Activated CD4-positive, alpha-beta T cell treated with anti-CD3 and anti-CD28 coated beads, Interleukin-10, Interleukin-2, amounts not matched to agents 100 ng/mL and 50 ng/mL, durations not matched to agents 16 hours and 8 hours (primary cell): Measurements from ENCODE around the gene MAN2B2.

Source experiments
- DNase-seq: peaks from one replicate; pipeline ENCODE4 v3.0.0-alpha.2; 2020

MAN2B2 gene

DNA sequence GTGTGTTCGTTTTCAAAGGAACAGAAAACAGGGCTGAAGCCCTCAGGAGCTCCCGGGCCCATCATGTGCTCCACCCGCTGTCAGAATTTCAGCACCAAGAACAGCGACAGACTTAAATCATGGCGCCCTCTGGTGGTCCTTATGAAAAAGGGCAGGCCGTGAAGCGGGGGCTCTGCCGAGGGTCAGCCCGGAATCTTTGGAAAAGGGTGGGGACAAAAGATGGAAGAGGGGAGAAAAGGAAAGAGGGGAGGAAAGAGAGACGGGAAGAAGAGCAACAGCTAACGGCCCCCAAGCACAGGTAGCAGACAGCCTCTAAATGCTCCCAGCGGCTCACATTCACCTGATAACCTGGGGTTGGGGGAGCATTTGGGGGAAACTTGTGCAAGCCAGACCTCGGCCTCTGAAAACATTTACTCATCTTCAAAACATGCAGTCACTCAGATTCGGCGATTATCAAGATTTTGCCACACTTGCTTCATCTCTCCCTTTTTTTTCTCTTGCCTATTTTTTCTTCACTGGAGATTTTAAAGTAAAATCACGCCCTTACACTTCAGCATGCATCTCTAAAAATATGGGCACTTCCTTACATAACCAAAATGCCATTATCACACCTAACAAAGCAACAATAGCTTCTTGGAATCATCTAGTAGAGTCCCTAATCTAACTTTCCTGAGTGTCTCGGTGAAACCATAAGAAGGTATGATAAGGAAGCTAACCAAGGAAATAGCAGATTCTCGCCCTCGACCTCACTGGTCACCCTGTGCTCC is 28.1 kb upstream of the MAN2B2 start:
- DNase-seq = peak; percentile 52

DNA sequence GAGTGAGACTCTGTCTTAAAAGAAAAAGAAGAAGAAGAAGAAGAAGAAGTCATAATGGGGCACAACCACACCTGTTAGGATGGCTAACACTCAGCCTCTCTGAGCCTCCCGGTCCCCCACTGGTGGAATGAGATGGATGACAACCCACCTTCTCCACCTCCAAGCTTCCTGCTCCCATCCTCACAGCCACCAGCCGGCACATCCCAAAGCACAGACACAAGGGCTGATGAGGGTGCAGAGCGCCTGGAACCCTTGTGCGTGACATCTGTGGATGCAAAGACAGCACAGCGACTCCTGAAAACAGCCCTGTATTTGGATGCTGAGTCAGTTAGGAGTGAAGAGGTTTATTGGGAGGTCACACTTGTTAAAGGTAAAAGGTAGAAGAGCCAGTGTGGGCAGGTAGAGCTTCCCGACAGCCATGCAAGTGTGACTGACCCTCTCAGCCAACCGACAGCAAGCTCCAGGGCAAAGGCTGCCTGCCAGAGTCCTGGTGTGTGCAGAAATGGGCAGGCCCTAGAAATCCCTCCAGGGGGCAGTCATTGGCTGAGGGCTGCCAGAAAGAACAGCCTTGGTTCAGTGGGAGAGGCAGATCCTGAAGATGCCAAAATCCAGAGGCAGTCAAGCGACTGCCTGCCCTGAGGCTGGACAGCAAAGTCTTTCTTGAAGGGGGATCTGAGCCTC is 26.6 kb upstream of the MAN2B2 start:
- peak; percentile 2 for DNase-seq

DNA sequence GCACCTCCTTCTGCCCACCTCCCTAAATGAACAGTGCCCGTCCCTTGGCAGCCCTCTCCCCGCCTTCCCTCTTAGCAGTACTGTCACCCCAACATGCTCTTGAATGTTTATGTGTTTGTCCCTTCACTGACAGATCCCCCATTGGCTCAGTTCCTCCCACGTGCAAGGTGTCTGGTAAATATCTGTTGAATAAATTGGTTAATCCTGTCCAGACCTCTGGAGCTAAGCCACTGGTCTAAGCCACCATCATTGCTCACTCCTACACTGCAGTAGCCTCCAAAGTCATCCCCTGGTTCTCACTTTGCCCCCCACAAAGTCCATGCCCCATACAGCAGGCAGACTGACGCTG is 26.1 kb upstream of the MAN2B2 start:
- no peak for DNase-seq

DNA sequence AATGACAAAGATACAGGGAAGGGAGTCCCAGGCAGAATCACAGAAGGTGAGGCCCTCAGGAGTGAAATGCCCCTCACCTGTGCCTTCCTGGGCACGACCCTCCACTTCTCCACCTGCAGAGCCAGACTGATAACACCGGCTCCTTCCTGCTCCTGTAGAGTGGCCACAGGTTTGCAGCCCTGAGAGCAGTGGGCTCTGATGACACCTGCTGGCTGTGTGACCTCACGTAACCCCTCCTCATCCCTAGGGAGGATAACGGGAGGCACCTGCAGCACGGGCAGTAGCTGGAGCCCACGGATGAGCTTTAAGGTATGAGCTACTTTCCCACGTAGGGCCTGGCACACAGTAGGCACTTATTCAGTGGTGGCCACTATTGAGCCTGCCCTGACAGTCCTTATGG is 25.5 kb upstream of the MAN2B2 start:
- no peak for DNase-seq

DNA sequence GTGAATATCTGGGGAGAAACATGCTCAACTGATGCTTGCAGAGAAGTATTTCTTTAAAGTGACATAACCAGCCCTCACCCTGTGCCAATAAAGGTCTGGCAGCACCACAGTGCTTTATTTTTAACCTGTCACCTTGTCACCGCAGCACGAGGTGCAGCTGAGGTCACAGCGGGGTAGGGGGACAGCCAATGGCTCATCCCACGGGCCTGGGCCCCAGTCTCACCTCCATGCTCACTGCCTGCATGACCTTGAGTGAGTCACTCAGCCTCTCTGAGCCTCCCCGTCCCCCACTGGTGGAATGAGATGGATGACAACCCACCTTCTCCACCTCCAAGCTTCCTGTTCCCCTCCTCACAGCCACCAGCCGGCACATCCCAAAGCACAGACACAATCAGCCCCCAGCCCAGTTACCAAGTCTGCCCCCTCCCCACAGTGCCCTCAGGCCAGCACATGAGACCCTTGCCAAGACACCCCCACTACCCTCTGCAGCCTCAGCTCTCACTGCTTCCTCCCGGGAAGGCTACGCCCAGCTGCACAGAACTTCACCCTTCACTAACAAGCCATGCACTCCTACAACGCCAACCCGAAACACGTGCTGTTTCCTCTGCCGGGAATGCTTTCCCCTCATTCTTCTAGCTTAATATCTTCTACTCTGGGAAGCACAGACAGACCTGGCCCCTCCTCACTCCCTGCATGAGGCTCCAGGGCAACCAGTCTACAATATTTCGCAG is 24.9 kb upstream of the MAN2B2 start:
- DNase-seq = no peak

DNA sequence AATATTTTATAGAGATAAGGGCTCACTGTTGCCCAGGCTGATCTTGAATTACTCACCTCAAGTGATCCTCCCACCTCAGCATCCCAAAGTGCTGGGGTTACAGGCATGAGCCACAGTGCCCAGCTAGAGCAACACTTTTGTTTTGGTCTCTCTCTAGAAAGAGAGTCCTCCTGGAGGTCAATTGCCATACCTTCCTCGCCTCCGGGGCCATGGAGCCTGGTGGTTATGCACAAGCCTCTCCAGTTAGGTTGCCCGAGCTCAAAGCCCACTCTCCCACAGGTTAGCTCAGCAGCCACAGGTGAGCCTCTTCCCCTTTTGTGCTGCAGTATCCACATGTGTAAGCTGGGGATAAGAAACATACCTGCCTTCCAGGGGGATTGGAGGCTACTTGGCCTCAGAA is 24.2 kb upstream of the MAN2B2 start:
- no peak for DNase-seq

DNA sequence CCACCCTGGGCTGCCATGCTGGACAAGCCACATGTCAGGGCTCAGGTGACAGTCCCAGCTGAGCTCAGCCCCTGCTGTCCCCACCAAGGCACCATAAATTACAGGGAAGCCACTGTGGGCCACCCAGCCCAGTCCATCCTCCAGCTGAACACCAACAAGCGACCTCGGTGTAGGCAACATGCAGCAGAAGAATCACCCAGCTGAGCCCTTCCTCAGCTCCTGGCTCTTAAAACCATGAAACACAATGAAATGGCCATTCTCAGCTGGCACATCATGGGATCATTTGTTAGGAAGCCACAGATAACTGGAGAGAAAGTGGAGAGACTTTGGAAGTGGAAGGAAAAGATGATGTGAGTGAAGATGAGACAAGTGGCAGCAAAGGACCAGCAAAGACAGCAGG is 23.3 kb upstream of the MAN2B2 start:
- DNase-seq = no peak

DNA sequence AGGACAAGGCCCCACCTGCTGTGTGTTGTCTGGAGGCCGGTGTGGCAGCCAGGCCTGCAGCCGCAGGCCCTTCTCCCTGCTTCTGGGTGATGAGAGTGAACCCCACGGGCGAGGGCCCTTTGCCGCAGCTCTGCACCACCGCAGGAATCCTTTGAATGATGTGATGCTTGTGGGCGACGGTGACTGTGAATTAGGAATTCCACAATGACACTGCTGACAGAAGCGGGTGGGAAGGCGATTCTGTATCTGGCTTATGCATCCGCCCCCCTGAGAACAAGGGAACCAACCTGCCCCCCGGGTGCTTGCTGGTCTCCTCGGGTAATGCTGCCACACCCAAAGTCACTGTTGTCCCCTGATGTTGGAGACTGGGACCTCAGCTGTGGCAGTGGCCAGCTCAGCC is 19.5 kb upstream of the MAN2B2 start:
- DNase-seq = no peak

DNA sequence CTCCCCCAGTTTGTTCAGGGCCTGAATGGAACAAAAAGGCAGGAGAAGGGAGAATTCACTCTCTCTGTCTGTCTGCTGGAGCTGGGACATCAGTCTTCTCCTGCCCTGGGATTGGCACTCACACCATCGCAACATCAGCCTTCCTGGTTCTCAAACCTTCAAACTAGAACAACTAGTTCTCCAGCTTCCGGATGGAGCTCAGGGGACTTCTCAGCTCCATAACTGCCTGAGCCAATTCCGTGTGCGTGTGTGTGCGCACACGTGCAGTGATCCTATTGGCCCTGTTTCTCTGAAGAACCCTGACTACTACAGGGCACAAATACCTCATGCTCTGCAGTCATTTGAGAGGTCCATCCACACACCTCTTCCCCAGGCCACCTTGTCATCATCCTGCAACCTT is 18.7 kb upstream of the MAN2B2 start:
- DNase-seq = no peak

DNA sequence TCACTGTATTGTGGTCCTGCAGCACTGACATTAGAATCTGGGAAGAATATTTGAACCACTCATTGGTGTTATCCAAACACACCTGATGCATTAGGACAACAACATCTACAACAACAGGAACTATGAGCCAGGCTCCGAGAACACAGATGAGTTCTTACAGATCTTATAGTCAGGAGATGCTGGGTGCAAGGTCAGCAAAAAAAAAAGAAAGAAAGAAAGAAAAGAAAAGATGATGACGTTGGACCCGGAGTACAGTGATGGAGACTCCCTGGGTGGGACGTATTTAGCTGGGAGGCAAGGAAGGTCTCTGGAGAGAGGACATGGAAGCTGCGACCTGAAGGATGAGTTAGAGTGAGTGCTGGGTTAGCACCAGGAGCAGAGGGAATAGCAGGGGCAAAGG is 17.8 kb upstream of the MAN2B2 start:
- DNase-seq = no peak

DNA sequence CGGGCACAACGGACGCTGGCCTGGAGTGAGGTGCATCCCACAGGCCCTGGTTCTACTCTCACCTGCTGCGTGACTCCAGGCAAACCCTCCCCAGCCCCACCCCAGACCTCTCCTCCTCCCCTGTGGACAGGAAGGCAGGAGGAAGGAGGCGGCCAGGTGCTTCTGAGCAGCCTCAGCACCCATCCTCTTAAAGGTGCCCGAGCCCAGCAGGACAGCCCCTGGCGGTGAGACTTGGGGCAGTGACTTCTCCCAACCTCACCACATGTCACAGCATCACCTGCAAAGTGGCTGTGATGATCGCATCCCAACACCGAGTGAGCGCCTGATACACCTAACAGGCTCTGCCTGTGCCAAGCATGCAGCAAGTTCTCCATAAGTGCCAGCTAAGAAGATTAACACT is 17.1 kb upstream of the MAN2B2 start:
- no peak for DNase-seq

DNA sequence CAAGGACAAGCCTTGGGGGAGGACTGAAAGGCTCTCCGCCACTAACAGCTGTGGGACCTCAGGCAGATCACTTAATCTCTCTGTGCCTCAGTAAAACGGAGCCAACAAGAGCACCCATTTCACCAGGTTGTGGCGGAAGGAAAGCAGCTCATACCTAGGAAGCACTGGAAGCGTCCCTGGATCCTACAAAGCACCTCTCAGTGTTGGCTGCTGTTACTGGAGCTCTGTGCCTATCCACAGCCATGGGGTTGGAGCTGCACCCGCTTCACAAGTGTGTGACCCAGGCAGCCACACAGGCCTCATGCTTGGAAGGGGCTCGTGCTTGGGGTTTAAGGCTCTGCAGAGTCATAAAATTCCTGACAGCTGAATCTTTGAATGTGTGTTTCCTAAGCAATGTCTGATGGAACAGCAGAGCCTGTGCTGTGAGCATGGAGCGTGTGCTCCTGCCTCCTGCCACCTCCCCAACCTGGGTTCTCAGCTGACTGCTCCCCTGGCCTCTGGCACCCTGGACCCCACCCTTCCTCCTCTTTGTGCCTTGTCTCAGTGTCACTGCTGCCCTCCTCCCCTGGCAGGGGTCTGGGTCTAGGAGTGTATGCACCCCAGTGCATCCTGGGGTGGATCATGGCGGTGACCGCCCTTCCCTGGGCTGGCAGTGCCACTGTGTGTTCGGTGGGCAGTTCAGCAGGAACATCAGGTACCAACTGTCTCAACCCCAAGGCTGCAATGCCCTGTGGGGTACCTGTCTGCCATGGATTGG is 14.4 kb upstream of the MAN2B2 start:
- no peak for DNase-seq

DNA sequence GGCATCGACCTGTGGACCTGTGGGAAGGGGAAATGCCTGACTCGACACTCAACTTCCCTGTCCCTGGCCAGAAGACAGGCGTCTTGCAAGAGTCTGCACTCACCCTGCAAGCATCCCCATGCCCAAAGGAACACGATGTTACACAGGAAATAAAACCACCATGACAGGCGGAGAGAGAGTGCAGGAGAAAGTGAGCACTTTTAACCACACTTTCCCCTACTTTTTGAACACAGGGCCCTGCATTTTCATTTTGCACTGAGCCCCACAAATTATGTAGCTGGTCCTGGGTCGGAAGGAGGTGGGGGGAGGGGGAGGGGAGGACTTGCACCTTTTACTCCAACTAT is 13.8 kb upstream of the MAN2B2 start:
- DNase-seq = no peak

DNA sequence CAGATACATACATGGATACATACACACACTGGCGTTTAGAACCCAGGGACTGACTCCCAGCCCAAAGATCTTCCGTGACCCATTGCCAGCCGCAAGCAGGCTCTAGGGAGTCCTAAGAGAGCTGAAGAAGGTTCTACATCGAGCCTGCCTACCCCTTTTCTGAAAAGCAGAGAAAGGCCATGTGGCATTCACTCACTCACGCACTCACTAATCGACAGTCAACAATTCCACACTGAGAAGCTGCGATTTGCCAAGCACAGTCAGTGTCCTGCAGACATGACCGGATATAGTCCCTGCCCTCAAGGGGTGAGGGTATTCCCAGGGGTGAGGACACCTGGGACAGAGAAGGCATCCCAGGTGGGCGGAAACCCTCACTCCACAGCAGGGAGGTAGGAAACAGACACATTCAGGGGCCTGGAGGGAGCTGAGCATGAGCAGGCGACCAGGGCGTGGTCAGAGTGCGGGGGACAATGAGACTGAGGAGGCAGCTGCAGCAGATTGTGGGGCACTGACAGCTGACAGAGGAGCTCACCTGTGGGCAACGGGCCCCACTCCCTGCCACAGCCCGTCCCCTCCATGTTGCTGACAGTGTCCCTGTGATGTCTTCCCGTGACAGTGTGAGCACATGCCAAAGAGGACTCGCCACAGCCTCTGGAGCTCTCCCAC is 13.2 kb upstream of the MAN2B2 start:
- no peak for DNase-seq

DNA sequence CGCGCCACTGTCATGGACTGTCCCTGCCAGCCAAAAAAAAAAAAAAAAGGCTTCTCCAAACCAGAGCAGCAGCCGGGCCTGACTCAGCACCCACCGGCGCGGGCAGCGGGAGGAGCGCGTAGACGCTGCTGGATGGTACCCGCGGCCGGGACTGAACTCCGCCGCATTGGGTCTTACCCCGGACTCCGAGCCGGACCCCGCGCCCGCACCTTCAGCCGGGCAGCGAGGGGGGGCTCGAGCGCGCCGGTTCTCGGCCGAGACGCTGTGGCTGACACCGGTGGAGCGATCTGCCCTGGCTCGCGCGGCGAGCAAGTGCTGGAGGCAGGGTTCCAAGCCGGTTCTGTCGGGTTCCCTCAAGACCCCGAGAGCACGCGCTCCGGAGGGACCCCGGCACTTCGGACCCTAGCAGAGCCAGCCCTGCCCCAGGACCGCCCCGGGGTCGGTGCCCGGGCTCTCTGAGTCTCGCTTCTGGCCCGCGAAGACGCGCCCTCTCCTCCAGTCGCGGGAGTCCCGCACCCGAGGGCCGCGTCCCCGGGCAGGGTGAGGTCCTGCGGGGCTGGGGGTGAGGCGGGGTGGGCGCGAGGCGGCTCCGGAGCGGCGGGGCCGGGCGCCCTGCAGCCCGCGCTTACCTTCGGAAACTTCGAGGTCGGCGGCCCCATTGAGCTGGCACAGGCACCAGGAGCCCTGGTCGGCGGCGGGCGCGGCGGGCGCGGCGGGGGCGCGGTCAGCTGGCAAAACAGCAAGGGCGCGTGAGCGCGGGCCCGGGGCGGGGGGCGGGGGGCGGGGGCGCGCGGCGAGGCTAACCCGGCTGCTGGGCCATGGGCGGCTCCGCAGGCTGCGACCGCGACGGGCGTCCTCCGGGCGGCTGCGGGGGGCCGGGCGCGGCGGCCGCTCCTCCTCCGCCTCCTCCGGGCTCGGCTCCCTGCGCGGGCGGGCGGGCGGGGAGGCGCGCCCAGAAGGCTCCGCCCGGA is 11.8 kb upstream of the MAN2B2 start:
- DNase-seq = no peak

DNA sequence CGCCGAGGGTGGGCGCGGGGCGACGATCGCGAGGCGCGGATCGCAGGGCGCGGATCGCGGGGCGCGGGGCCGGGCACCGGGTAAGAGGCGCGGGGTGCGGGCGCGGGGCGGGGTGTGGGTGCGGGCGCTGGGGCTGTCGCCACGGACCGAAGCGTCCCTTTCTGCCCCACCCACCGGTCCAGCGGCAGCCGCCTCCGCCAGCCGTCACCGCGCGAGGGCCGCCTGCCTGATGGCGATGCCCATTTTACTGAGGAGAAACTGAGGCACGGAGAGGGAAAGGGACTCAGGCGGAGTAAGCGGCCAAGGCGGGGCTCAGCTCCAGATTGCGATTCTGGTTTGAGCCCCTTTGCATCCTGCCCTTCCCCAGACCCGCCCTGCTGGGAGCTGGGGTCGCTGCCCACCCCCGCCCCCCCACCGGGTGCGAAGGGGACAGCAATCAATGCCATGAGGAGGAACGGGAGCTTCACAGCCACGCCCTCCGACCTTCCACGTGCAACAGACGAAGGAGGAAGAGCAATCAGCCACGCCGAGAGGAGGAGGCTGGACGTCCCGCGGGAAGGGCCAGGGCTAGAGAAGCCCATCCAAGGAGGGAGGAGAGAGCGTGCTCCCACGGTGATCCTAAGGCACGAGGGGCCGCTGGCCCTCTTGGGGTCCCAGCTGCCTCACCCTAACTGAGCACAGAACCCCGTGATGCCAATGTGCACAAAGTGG is 10.9 kb upstream of the MAN2B2 start:
- no peak for DNase-seq

DNA sequence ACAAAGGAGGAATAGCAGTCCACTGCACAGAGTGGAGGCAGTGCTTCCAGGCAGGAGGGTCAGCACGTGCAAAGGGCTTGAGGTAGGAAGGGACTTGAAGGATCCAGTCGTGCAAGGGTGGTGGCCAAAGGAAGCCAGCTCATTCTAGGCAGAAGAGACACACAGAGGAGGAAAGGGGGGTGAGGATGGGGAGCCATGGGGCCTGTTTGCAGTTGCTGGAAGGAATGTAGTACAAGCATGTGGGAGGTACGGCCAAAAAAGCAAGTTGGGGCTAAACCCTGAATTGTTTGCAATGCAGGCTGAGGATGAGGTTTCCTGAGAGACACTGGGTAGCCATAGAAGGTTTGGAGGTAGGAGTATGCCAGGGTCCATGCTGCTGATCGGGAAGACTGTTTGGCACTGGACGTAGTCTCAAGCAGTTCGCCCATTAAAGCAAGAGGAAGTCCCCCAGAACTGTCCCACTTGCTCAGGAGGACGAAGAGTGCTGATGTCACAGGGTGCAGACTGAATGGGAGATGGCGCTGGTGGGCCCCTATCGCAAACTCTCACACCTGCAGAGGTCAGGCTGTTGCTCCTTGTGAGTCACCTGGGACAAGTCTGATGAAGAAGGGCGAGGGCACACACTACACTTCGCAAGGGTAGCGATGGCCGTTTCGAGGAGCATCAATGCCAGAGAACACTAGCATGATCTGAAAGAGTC is 9.1 kb upstream of the MAN2B2 start:
- DNase-seq = no peak

DNA sequence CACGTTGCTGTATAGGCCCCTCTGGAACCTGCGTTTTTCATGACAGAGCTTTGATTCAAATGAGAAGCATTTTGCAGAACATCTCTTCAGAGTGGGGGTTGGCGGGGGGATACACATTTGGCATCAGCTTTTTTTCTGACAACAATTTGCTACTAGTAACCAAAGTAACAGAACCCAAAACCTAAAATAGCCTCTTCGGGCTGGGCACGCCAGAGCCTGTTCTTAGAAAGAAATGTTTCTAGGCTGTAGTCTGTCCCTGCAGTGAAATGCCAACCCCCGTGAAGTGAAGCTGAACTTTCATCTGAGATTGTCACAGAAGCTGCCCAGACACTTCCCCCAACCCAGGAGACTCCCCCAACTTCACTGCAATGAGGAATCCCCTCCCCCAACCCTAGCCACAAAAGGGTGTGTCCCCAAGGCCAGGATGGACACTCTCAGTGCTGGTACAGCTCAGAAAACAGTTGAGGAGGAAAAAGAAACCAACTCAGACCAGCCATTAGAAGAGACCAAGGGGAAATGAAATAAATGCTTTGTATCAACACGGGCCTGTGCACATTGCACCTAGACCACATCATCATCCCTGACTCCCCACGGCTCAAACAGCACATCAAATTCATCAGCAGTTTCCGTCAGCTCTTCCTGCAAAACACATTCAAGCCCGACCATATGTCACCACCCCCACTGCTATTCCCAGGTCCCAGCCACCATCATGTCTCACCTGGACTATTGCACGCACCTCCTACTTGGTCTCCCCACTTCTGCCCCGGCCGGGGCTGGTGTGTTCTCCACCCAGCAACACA is 8.4 kb upstream of the MAN2B2 start:
- DNase-seq = no peak

DNA sequence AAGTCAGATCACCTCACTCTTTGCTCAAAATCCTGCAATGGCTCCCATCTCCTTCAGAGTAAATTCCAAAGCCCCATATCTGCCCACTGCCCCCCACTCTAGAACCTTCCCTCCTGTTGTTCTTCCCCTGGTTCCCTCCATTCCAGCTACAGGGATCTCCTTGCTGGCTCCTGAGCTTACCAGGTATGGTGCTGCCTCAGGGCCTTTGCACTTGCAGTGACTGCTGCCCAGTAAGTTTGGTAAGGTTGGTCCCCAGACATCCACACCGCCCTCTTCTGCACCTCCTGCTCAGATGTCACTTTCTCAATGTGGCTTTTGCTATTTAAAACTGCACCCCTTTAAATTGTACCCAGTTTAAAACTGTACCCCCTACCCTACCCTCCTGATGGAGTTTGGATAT is 7.8 kb upstream of the MAN2B2 start:
- DNase-seq = no peak

DNA sequence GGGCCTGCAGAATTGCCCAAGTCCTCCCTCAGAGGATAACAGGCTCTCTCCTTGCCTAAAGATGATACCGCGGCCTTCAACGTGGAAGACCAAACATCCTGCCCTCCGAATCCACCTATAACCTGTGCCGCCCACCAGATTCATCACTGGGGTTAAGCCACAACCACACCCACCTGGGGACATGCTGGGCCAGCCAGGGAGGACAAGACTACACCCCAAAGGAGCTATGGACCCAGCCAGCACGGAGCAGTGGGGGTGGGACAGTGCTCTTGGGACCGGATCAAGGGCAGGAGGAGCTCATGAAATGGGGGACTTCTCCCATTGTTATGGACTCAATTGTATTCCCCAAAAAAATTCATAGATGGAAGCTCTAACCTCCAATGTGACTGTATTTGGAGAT is 6.8 kb upstream of the MAN2B2 start:
- DNase-seq = no peak
